ENCODE data around the gene MACROH2A2.
"Not testable (repeated sequence)": the region's sequence is repeated elsewhere in the genome, so short reads cannot be mapped to it uniquely, and the experiment has no call there.

Gene MACROH2A2

GRCh38 chr10:70068925-70069324, 16.3 kb downstream of the MACROH2A2 start:
- DNase-seq: no peak

- DNase-seq: no peak
Measured at GRCh38 chr10:70069346-70069745, 16.7 kb downstream of the MACROH2A2 start.

GRCh38 chr10:70070834-70071233, 18.2 kb downstream of the MACROH2A2 start:
- no peak for DNase-seq

- DNase-seq: no peak
Measured at GRCh38 chr10:70074165-70074564, 21.5 kb downstream of the MACROH2A2 start.

- DNase-seq: no peak
Measured at GRCh38 chr10:70074971-70075370, 22.3 kb downstream of the MACROH2A2 start.

- no peak for DNase-seq
Measured at GRCh38 chr10:70078329-70078728, 25.7 kb downstream of the MACROH2A2 start.

- no peak for DNase-seq
Measured at GRCh38 chr10:70078937-70079336, 26.3 kb downstream of the MACROH2A2 start.

- DNase-seq: not testable (repeated sequence)
Measured at GRCh38 chr10:70080789-70081188, 28.1 kb downstream of the MACROH2A2 start.

- DNase-seq: no peak
Measured at GRCh38 chr10:70084189-70084588, 31.5 kb downstream of the MACROH2A2 start.

- no peak for DNase-seq
Measured at GRCh38 chr10:70085975-70086613, 33.4 kb downstream of the MACROH2A2 start.

GRCh38 chr10:70087616-70088307, 35.1 kb downstream of the MACROH2A2 start:
- DNase-seq: no peak

GRCh38 chr10:70088308-70088698, 35.7 kb downstream of the MACROH2A2 start:
- DNase-seq: no peak

GRCh38 chr10:70090013-70090412, 37.4 kb downstream of the MACROH2A2 start:
- DNase-seq: no peak

- no peak for DNase-seq
Measured at GRCh38 chr10:70090951-70091350, 38.3 kb downstream of the MACROH2A2 start.

GRCh38 chr10:70092389-70092718, 39.7 kb downstream of the MACROH2A2 start:
- DNase-seq: no peak

GRCh38 chr10:70093335-70093944, 40.8 kb downstream of the MACROH2A2 start:
- DNase-seq: peak; percentile 8

GRCh38 chr10:70094250-70094649, 41.6 kb downstream of the MACROH2A2 start:
- no peak for DNase-seq

GRCh38 chr10:70096016-70096704, 43.5 kb downstream of the MACROH2A2 start:
- no peak for DNase-seq

- no peak for DNase-seq
Measured at GRCh38 chr10:70096705-70097420, 44.2 kb downstream of the MACROH2A2 start.

GRCh38 chr10:70097459-70097858, 44.8 kb downstream of the MACROH2A2 start:
- no peak for DNase-seq

GRCh38 chr10:70098271-70098670, 45.6 kb downstream of the MACROH2A2 start:
- no peak for DNase-seq

- DNase-seq: not testable (repeated sequence)
Measured at GRCh38 chr10:70101068-70101562, 48.5 kb downstream of the MACROH2A2 start.

GRCh38 chr10:70101668-70102067, 49.0 kb downstream of the MACROH2A2 start:
- no peak for DNase-seq

Measured in stimulated activated CD4-positive, alpha-beta T cell treated with anti-CD3 and anti-CD28 coated beads, Interleukin-1b, Interleukin-23, amount 100 ng/mL, for 48 hours (primary cell).